ENCODE results near the gene SMPD3.

Gene SMPD3

GRCh38 chr16:68328860-68329390 is 119.4 kb downstream of the SMPD3 start:
- DNase-seq (ENCODE audit: low spot score): no peak

GRCh38 chr16:68328151-68328859 is 120.0 kb downstream of the SMPD3 start:
- peak; percentile 76 for DNase-seq (ENCODE audit: low spot score)

DNA sequence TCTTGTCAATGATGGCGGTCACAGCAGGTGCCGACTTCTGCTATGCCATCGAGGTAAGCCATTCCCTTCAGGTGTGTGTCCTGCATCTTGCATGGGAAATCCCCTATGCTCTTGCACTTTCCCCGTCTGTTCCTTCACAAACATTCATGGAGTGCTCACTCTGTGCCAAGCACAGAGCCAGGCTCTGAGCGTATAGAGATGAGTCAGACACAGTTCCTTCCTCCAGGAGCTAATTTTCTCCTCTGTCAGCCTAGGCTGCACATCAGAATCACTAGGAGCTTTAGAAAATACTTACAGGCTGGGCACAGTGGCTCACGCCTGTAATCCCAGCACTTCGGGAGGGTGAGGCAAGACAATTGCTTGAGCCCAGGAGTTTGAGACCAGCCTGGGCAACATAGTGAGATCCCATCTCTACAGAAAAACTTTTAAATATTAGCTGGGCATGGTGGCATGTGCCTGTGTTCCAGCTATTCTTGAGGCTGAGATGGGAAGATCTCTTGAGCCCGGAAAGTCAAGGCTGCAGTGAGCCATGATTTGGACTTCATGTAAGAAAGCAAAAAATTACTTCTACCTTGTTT is 123.4 kb downstream of the SMPD3 start:
- DNase-seq (ENCODE audit: low spot score): no peak

DNA sequence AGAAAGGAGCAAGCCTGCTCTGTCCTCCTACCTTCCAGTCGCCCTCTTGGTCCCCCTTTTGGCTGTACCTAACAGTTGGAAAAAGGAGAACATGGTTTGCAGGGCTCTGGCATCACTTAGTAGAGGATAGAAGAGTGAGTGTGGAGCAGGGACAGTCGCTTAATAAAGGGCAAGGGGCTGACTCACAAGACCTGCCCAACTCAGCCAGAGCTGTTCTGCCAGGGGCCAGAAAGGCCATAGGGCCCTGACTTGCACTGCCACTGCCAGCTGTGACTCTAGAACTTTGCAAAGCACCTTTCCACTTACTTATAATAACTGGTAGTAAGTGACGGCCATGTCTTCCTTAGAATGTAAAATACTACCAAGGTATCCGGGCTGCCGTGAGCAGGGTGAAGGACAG is 124.0 kb downstream of the SMPD3 start:
- DNase-seq (ENCODE audit: low spot score): no peak

DNA sequence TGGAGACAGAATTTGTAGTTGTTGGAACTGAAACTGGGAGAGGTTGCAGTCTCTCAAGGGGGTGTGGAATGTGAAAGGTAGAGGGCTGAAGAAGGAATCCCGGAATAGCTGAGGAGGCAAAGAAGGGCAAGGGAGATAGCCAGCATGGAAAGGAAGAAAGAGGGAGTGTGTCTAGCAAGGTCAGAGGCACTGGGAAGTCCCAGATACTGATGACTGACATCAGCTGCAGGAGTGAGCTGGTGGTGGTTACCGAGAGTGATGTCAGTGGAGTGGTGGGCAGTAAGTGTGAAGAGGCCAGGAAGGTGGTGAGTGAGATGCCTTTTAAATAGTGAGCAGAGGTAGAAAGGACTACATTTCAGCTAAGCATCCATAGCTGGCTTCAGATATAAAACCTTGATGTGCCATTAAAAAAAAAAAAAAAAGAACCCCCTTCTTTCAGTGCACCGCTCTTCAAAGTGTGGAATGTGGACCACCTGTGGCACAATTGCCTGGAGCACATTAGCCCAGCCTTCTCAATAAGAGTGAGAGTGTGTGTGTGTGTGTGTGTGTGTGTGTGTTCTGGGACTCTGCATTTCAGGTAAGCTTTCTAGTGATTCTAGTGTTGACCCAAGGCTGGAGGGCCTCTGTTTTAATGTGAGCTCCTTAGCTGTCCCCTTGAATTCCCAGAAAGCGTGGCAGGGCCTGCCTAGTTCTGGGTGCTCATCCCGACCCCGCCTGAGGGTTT is 129.0 kb downstream of the SMPD3 start:
- no peak for DNase-seq (ENCODE audit: low spot score)

DNA sequence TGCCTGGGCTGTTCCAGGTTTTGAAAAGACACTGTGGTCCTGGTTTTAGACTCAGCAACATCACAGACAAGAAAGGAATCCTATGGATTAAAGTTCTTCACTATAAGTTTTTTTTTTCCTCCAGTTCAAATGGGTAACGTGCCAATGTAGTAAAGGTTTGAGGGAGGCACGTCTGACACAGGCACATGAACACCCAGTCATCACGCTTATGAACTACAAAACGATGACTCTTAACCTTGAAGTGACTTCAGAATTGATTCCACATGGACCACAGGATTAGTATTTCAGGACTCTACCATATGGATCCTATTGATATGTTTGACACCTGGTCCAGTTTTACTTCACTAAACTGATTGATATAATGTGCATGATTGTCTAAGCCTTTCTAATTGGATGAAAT is 135.2 kb downstream of the SMPD3 start:
- DNase-seq (ENCODE audit: low spot score): no peak

DNA sequence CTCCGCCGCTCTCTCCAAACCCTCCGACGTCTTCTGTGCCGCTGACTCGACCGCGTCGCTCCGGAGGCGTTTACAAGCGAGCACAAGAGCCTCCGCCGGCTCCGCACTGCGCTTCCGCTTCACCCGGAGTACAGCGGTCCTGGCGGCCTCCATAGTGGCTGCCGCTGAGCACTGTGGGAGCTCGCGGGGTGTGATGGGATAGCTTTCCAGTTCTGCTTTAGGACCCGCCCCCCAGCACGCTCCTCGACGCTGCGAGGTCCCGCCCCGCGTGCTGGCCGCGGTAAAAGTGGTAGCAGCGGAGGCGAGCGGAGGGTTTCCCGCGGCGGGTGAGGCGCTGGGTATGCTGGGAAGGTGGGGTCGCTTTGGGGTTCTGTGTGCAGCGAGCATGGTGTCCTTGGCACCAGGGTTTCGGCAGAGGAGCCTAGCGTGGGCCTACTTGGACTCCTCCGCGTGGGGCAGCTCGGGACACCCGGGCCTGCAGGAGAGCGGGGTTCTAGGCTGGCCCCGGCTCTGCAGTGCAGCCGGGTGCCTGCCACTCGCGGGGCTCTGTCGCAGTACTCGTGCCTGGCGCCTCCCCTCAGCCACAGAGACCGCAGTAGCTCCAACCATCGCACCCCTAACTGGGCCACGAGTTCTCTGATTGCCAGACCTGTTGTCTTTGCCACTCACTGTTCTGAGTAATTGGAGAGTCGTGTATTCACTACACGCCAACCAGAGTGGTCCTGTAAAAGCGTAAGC is 137.4 kb downstream of the SMPD3 start, which contains the start of the genes PRMT7 and SLC7A6OS:
PRMT7 (plus strand) TSS at position 246 of the 738 bp plus-strand sequence. CDS start 4,961 bp downstream, outside the sequence.
SLC7A6OS (minus strand) TSS at position 173 of the 738 bp plus-strand sequence; CDS start at position 153, 20 bp downstream.
- peak; percentile 93 for DNase-seq (ENCODE audit: low spot score)

- peak; percentile 68 for DNase-seq (ENCODE audit: low spot score)
Observed at GRCh38 chr16:68310437-68310773, 137.9 kb downstream of the SMPD3 start.

GRCh38 chr16:68309799-68310198 is 138.5 kb downstream of the SMPD3 start:
- DNase-seq (ENCODE audit: low spot score): no peak

Data from HuH-7.5 (cell line).